ENCODE data around the gene POLR2H. TPM values are rescaled to one million over a fixed set of nuclear protein-coding genes. Genes with fewer than 3 reads are reported as not detected.

POLR2H gene
- total and polyA plus RNA-seq, 11 donors, result 15.2 to 51.4 (median 25.2) TPM

DNA sequence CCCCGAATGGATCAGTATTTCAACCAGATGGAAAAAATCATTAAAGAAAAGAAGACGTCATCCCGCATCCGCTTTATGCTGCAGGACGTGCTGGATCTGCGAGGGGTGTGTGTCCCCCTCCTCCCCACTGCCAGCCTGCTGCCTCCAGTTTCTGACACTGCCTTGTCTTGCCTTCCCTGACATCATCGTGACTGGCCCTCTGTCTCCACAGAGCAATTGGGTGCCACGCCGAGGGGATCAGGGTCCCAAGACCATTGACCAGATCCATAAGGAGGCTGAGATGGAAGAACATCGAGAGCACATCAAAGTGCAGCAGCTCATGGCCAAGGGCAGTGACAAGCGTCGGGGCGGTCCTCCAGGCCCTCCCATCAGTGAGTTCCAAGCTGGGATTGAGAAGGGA is 36.2 kb upstream of the POLR2H start:
- Histone ChIP-seq H3K4me1 (peaks cover 2 to 30% (median 9%) of the 10 kb centered on the region in 12 donors), H3K9me3 (no peaks in the 10 kb centered on the region), H3K27me3 (no peaks in the 10 kb centered on the region), H3K36me3 (peaks cover 17 to 100% (median 99%) of the 10 kb centered on the region in 9 donors), H3K27ac (no peak overlapping the region), H3K4me3 (no peak overlapping the region)
- ATAC-seq (no peak), DNase-seq (peak in 1 of 5 donors; percentile 10)
- TF ChIP-seq POLR2A (IDR thresholded peaks at IDR 0.05), result no peak
- TF ChIP-seq, protein P1, sequence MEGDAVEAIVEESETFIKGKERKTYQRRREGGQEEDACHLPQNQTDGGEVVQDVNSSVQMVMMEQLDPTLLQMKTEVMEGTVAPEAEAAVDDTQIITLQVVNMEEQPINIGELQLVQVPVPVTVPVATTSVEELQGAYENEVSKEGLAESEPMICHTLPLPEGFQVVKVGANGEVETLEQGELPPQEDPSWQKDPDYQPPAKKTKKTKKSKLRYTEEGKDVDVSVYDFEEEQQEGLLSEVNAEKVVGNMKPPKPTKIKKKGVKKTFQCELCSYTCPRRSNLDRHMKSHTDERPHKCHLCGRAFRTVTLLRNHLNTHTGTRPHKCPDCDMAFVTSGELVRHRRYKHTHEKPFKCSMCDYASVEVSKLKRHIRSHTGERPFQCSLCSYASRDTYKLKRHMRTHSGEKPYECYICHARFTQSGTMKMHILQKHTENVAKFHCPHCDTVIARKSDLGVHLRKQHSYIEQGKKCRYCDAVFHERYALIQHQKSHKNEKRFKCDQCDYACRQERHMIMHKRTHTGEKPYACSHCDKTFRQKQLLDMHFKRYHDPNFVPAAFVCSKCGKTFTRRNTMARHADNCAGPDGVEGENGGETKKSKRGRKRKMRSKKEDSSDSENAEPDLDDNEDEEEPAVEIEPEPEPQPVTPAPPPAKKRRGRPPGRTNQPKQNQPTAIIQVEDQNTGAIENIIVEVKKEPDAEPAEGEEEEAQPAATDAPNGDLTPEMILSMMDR (IDR thresholded peaks at IDR 0.05), result no peak
- WGBS, 4 donors, result 87 to 91% (median 89%) methylated on average over 13 of the region's 13 CpGs
- intact Hi-C loops (cut with DNase I), result no loop called here

DNA sequence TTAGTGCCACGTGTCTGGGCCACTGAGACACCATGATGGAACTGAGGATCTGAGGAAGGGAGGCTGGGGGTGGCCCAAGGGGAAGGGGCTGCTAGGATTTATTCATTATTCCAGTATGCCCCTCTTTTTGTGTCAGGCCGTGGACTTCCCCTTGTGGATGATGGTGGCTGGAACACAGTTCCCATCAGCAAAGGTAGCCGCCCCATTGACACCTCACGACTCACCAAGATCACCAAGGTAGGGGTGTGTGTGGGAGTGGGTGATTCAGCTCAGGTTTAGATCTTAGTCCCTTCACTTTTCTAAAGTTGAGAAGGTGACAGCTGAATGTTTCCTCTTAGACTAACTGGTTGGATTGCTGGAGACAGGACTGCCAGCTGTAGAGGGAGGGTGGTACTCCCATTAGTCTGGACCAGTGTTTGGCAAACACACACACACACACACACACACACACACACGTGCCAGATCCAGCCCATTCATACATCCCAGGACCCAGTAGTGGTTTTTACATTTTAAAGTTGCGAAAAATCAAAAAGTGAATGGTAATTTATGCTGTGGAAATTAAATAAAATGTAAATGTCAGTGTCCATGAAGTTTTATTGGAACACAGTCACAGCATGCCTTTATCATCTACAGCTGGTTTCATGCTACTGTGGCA is 35.7 kb upstream of the POLR2H start:
- 68 to 86% (median 82%) methylated on average over 6 of the region's 6 CpGs for WGBS, 4 donors
- Histone ChIP-seq H3K4me3 (no peak overlapping the region), H3K36me3 (peaks cover 17 to 100% (median 100%) of the 10 kb centered on the region in 9 donors), H3K27ac (no peak overlapping the region), H3K4me1 (peaks cover 0 to 24% (median 4%) of the 10 kb centered on the region in 12 donors), H3K27me3 (no peaks in the 10 kb centered on the region), H3K9me3 (no peaks in the 10 kb centered on the region)
- peak in 1 of 5 donors; percentile 9 for DNase-seq
- TF ChIP-seq POLR2A (IDR thresholded peaks at IDR 0.05), result no peak
- TF ChIP-seq, protein P1 (IDR thresholded peaks at IDR 0.05), result no peak
- no peak for ATAC-seq
- intact Hi-C loops (cut with DNase I), result no loop called here

- peaks cover 0 to 17% (median 4%) of the 10 kb centered on the region in 12 donors for H3K4me1 ChIP-seq
- H3K9me3 ChIP-seq, result no peaks in the 10 kb centered on the region
- WGBS, 4 donors, result 92 to 96% (median 95%) methylated on average over 21 of the region's 21 CpGs
- no peak for DNase-seq
- H3K36me3 ChIP-seq, result peaks cover 22 to 100% (median 100%) of the 10 kb centered on the region in 9 donors
- ATAC-seq, result no peak
- no peak for TF ChIP-seq POLR2A (IDR thresholded peaks at IDR 0.05)
- TF ChIP-seq, protein P1 (IDR thresholded peaks at IDR 0.05), result no peak
- no peaks in the 10 kb centered on the region for H3K27me3 ChIP-seq
- H3K4me3 ChIP-seq, result no peak overlapping the region
- intact Hi-C loops (cut with DNase I), result no loop called here
- H3K27ac ChIP-seq, result no peak overlapping the region
Measured at GRCh38 chr3:184327171-184327570, 34.3 kb upstream of the POLR2H start.

DNA sequence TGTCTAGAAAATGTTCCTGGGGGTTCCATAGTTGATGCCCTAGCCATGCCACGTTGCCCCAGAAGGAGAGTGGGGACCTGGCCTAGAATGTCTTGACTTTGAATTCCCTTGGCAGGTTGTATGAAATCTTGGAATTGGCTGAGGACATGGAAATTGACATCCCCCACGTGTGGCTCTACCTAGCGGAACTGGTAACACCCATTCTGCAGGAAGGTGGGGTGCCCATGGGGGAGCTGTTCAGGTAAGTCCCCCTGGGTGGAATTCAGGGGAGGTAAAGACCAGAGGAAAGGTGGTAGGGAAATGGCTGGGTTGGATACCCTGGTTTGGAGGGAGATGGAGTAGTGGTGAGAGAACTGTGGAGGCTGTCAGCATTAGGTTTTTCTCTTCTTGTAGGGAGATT is 33.0 kb upstream of the POLR2H start:
- TF ChIP-seq, protein P1 (IDR thresholded peaks at IDR 0.05), result no peak
- no peak for TF ChIP-seq POLR2A (IDR thresholded peaks at IDR 0.05)
- Histone ChIP-seq H3K36me3 (peaks cover 15 to 100% (median 100%) of the 10 kb centered on the region in 9 donors), H3K9me3 (no peaks in the 10 kb centered on the region), H3K4me1 (peaks cover 0 to 14% (median 5%) of the 10 kb centered on the region in 12 donors), H3K27me3 (no peaks in the 10 kb centered on the region), H3K27ac (no peak overlapping the region), H3K4me3 (no peak overlapping the region)
- no peak for DNase-seq
- intact Hi-C loops (cut with DNase I), result no loop called here
- ATAC-seq, result no peak
- 45 to 61% (median 53%) methylated on average over 3 of the region's 3 CpGs for WGBS, 4 donors
